Ovary (tissue), 9 donors: ENCODE data around the gene NEMP1. TPM values are rescaled to one million over a fixed set of nuclear protein-coding genes. Genes with fewer than 3 reads are reported as not detected.

Source experiments
- DNase-seq, 5 donors: peaks; one replicate each; pipeline ENCODE4 v3.0.0-alpha.2; 2019 to 2020
- H3K27ac ChIP-seq, 2 donors: fragments of 200-600 bp; one replicate each; pipeline versions ENCODE4 v1.5.1 to v1.8.0; 2019 to 2022
- H3K27me3 ChIP-seq: fragments of 200-600 bp; one replicate; pipeline ENCODE4 v1.8.0; 2022
- H3K36me3 ChIP-seq: fragments of 200-600 bp; sonication (generic); one replicate; pipeline ENCODE4 v1.5.1; 2019
- H3K4me1 ChIP-seq: one replicate; pipeline ENCODE4 v1.8.1; 2013; ENCODE audit warnings: mild to moderate bottlenecking, moderate library complexity; ENCODE audit not compliant: insufficient read depth
- H3K4me3 ChIP-seq: fragments of 200-600 bp; sonication (generic); one replicate; pipeline ENCODE4 v1.5.1; 2017
- H3K9me3 ChIP-seq, 2 donors: fragments of 200-600 bp in 1 of 2; sonication (generic) in 1 of 2; one replicate each; pipeline versions ENCODE4 v1.5.1 to v1.8.1; 2013 to 2019; ENCODE audit warnings: mild to moderate bottlenecking in 1 of 2, moderate library complexity in 1 of 2
- CTCF ChIP-seq, 3 donors: fragments of 450-650 bp in 2 of 3; fragments of 200-600 bp in 1 of 3; IDR thresholded peaks; one replicate each; pipeline versions ENCODE4 v1.5.1 to v1.8.0; 2016 to 2022; ENCODE audit warnings: antibody characterized with exemption in 3 of 3, mild to moderate bottlenecking in 1 of 3
- EP300 ChIP-seq: sonication (generic); formaldehyde crosslinking; IDR thresholded peaks from one replicate; pipeline ENCODE4 v1.6.1; 2017; ENCODE audit warnings: antibody characterized with exemption
- POLR2A ChIP-seq: fragments of 450-650 bp; IDR thresholded peaks from one replicate; pipeline ENCODE4 v1.6.1; 2017; ENCODE audit warnings: antibody characterized with exemption, mild to moderate bottlenecking, moderate library complexity
- WGBS, 3 donors: extraction: QIAGEN DNeasy Blood & Tissue Kit in 1 of 3; methylation state at CpG; one replicate each; pipeline versions ENCODE4 v1.1.5 to v1.1.7; 2013 to 2017; 5-methylcytosine and 5-hydroxymethylcytosine counted together
- intact Hi-C, 4 donors: fragments of 100-400 bp; cut with DNase I; formaldehyde crosslinking; loops; one replicate each; pipeline versions ENCODE4 v1.11.0 to v1.15.1; 2022 to 2023
- polyA plus RNA-seq, 2 donors: library from polyadenylated mRNA; stranded (reverse); fragments of 200-250 nt in 1 of 2; fragments of 350-450 nt in 1 of 2; fragmentation: Illumina TruSeq in 1 of 2; extraction: RNeasy Lipid Tissue Mini Kit (QIAGEN cat#74804) in 1 of 2; gene quantifications; one replicate each; pipeline ENCODE4 v1.2.3, GENCODE V29; 2013 to 2014
- total RNA-seq, 7 donors: library from RNA; depleted of rRNA in 2 of 7; stranded (reverse); fragments of >200 nt in 2 of 7; fragmentation: NEBNext Ultra II Directional in 3 of 7; extraction: Animal tissue kit (Norgen Biotek cat#: 25700) in 3 of 7; gene quantifications; one replicate each; pipeline versions ENCODE4 v1.1.0 to v1.2.4, GENCODE V29; 2016 to 2023
- donor health status: DM: no; HTN: no; CAD: no; lungs with moderate emphysema.
- donor health status: DM: no; HTN: no; CAD: no.
- donor health status: Bipolar disorder and iron deficiency.
- donor health status: DM: yes; HTN: yes; CAD: no.
- donor health status: DM: no; HTN: no; CAD: no.
- donor health status: DM: yes; HTN: yes; CAD: no.

The NEMP1 gene
- total and polyA plus RNA-seq, 9 donors: 5.8 to 14.9 (median 10.8) TPM

- Histone ChIP-seq H3K4me3 (no peak overlapping the region), H3K4me1 (peaks cover 2% of the 10 kb centered on the region), H3K27me3 (no peaks in the 10 kb centered on the region), H3K9me3 (no peaks in the 10 kb centered on the region), H3K27ac (no peak overlapping the region), H3K36me3 (no peaks in the 10 kb centered on the region)
- 42 to 50% (median 48%) methylated on average over 12 of the region's 12 CpGs for WGBS, 3 donors
- no peak for DNase-seq
- intact Hi-C loops: no loop called here
- TF ChIP-seq POLR2A: no peak
- TF ChIP-seq CTCF (IDR thresholded peaks at IDR 0.05): no peak
- TF ChIP-seq EP300: no peak
These were observed 66.9 kb downstream of the NEMP1 start for GRCh38 chr12:57011438-57012424.

- H3K4me3 ChIP-seq: no peak overlapping the region
- WGBS, 3 donors: 68 to 75% (median 69%) methylated on average over 4 of the region's 4 CpGs
- TF ChIP-seq CTCF (IDR thresholded peaks at IDR 0.05) (no peak), EP300 (no peak), POLR2A (no peak)
- no peaks in the 10 kb centered on the region for H3K36me3 ChIP-seq
- no peak overlapping the region for H3K27ac ChIP-seq
- intact Hi-C loops: no loop called here
- no peaks in the 10 kb centered on the region for H3K27me3 ChIP-seq
- peaks cover 2% of the 10 kb centered on the region for H3K4me1 ChIP-seq
- DNase-seq: no peak
- no peaks in the 10 kb centered on the region for H3K9me3 ChIP-seq
These were observed 67.9 kb downstream of the NEMP1 start for GRCh38 chr12:57010627-57011247.

- H3K4me3 ChIP-seq: no peak overlapping the region
- no peaks in the 10 kb centered on the region for H3K9me3 ChIP-seq
- no peaks in the 10 kb centered on the region for H3K36me3 ChIP-seq
- TF ChIP-seq EP300 (no peak), POLR2A (no peak), CTCF (IDR thresholded peaks at IDR 0.05) (no peak)
- no peak overlapping the region for H3K27ac ChIP-seq
- H3K4me1 ChIP-seq: peaks cover 2% of the 10 kb centered on the region
- no peaks in the 10 kb centered on the region for H3K27me3 ChIP-seq
- intact Hi-C loops: loop anchor here in 1 of 4 donors (5.0 kb wide), 1 partner anchor 102 kb away; the partner anchor contains the start of gene STAT6
- no peak for DNase-seq
- 85 to 92% (median 87%) methylated on average over 5 of the region's 5 CpGs for WGBS, 3 donors
These were observed 68.5 kb downstream of the NEMP1 start for GRCh38 chr12:57009949-57010626.

GRCh38 chr12:57008178-57008577 is 70.4 kb downstream of the NEMP1 start:
- intact Hi-C loops: loop anchor here in 1 of 4 donors (5.0 kb wide), 1 partner anchor 104 kb away; the partner anchor contains the start of gene STAT6
- Histone ChIP-seq H3K27me3 (no peaks in the 10 kb centered on the region), H3K9me3 (no peaks in the 10 kb centered on the region), H3K4me1 (peaks cover 2% of the 10 kb centered on the region), H3K36me3 (no peaks in the 10 kb centered on the region), H3K4me3 (no peak overlapping the region), H3K27ac (no peak overlapping the region)
- TF ChIP-seq POLR2A (no peak), EP300 (no peak), CTCF (IDR thresholded peaks at IDR 0.05) (no peak)
- DNase-seq: no peak
